Measurements from ENCODE around the gene CBLB.

CBLB gene

DNA sequence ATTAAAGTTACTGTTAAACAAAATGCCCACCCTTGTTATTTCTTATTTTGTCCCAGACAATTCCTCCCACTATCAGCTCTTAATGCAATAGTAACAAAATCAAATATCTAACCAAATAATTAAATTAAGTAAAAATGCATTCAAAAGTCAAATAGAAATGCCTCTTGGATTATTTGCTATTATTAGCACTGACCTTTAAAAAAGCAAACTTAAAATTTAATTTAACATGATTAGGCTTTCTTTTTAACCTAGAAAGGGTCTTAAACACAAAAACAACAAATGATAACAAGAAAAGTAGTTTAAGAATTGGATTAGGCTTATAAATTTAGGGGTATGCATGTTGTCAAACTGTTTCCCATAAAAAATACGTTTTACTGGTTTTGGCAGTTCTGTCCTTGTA lies 159.8 kb downstream of the CBLB start:
- Histone ChIP-seq H3K4me3 (ENCODE audit: low read length) (no peak overlapping the region), H4K20me1 (ENCODE audit: insufficient read depth, low read length) (no peaks in the 10 kb centered on the region), H3K27me3 (ENCODE audit: low read depth, low read length) (no peaks in the 10 kb centered on the region), H3K79me2 (ENCODE audit: low read length) (no peaks in the 10 kb centered on the region), H3K27ac (ENCODE audit: low read length) (no peak overlapping the region), H3K9ac (ENCODE audit: low read length) (no peak overlapping the region), H3K36me3 (replicated peaks; ENCODE audit: low read depth, low read length) (no peaks in the 10 kb centered on the region), H3K9me3 (ENCODE audit: insufficient read depth, low read length) (no peaks in the 10 kb centered on the region), H2AFZ (ENCODE audit: low read depth, low read length) (no peak overlapping the region), H3K4me1 (ENCODE audit: low read length) (no peaks in the 10 kb centered on the region), H3K4me2 (ENCODE audit: low read length) (no peak overlapping the region)
- TF ChIP-seq EZH2phosphoT487 (IDR thresholded peaks at IDR 0.05; ENCODE audit: low read depth), result no peak
- TF ChIP-seq, protein P1, sequence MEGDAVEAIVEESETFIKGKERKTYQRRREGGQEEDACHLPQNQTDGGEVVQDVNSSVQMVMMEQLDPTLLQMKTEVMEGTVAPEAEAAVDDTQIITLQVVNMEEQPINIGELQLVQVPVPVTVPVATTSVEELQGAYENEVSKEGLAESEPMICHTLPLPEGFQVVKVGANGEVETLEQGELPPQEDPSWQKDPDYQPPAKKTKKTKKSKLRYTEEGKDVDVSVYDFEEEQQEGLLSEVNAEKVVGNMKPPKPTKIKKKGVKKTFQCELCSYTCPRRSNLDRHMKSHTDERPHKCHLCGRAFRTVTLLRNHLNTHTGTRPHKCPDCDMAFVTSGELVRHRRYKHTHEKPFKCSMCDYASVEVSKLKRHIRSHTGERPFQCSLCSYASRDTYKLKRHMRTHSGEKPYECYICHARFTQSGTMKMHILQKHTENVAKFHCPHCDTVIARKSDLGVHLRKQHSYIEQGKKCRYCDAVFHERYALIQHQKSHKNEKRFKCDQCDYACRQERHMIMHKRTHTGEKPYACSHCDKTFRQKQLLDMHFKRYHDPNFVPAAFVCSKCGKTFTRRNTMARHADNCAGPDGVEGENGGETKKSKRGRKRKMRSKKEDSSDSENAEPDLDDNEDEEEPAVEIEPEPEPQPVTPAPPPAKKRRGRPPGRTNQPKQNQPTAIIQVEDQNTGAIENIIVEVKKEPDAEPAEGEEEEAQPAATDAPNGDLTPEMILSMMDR (IDR thresholded peaks at IDR 0.05; ENCODE audit: low read depth, low read length), result no peak

- no peak for TF ChIP-seq EZH2phosphoT487 (IDR thresholded peaks at IDR 0.05; ENCODE audit: low read depth)
- TF ChIP-seq, protein P1 (IDR thresholded peaks at IDR 0.05; ENCODE audit: low read depth, low read length), result no peak
- peaks cover under 1% of the 10 kb centered on the region for H3K36me3 ChIP-seq (replicated peaks; ENCODE audit: low read depth, low read length)
- H2AFZ ChIP-seq (ENCODE audit: low read depth, low read length), result no peak overlapping the region
- H3K4me2 ChIP-seq (ENCODE audit: low read length), result no peak overlapping the region
- no peaks in the 10 kb centered on the region for H3K27me3 ChIP-seq (ENCODE audit: low read depth, low read length)
- H3K79me2 ChIP-seq (ENCODE audit: low read length), result no peaks in the 10 kb centered on the region
- no peaks in the 10 kb centered on the region for H3K4me1 ChIP-seq (ENCODE audit: low read length)
- H3K9ac ChIP-seq (ENCODE audit: low read length), result no peak overlapping the region
- no peak overlapping the region for H3K27ac ChIP-seq (ENCODE audit: low read length)
- no peaks in the 10 kb centered on the region for H4K20me1 ChIP-seq (ENCODE audit: insufficient read depth, low read length)
- no peak overlapping the region for H3K4me3 ChIP-seq (ENCODE audit: low read length)
- no peaks in the 10 kb centered on the region for H3K9me3 ChIP-seq (ENCODE audit: insufficient read depth, low read length)
These were observed 161.8 kb downstream of the CBLB start for GRCh38 chr3:105707009-105707408.

DNA sequence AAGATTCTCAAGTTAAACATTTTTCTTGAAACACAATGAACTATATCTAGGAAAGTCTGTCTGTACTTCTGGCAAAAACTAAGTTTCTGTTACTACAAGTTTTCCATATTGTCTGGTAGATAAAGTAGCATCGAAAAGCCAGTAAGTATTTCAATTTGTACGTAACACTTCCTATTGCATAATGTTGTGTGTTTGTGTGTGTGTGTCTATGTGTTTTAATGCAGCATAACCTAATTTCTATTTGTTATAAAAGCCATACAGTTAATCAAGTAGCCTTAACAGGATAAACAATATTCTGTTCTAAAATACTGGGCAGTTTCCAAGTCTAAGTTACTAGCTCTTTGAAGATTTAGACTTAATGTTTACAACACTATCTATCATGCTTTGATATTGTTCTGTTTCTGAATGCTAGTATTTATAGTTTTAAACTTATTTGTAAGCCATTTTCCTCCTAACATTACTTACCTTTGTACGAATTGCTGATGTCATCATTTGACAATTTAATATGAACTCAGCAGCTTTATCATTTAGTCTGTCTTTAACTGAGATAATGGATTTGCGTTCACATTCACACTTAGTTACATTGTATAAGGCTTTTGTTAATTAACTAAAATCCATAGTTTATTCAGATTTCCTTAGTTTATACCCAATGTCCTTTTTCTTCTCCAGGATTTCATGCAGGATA lies 163.9 kb downstream of the CBLB start:
- no peaks in the 10 kb centered on the region for H3K9me3 ChIP-seq (ENCODE audit: insufficient read depth, low read length)
- H3K4me3 ChIP-seq (ENCODE audit: low read length), result no peak overlapping the region
- H3K79me2 ChIP-seq (ENCODE audit: low read length), result no peaks in the 10 kb centered on the region
- TF ChIP-seq, protein P1 (IDR thresholded peaks at IDR 0.05; ENCODE audit: low read depth, low read length), result no peak
- no peak for TF ChIP-seq EZH2phosphoT487 (IDR thresholded peaks at IDR 0.05; ENCODE audit: low read depth)
- H3K4me1 ChIP-seq (ENCODE audit: low read length), result no peaks in the 10 kb centered on the region
- H3K9ac ChIP-seq (ENCODE audit: low read length), result no peak overlapping the region
- no peaks in the 10 kb centered on the region for H3K27me3 ChIP-seq (ENCODE audit: low read depth, low read length)
- no peak overlapping the region for H3K4me2 ChIP-seq (ENCODE audit: low read length)
- H3K36me3 ChIP-seq (replicated peaks; ENCODE audit: low read depth, low read length), result peaks cover 3% of the 10 kb centered on the region
- H4K20me1 ChIP-seq (ENCODE audit: insufficient read depth, low read length), result no peaks in the 10 kb centered on the region
- no peak overlapping the region for H3K27ac ChIP-seq (ENCODE audit: low read length)
- no peak overlapping the region for H2AFZ ChIP-seq (ENCODE audit: low read depth, low read length)

DNA sequence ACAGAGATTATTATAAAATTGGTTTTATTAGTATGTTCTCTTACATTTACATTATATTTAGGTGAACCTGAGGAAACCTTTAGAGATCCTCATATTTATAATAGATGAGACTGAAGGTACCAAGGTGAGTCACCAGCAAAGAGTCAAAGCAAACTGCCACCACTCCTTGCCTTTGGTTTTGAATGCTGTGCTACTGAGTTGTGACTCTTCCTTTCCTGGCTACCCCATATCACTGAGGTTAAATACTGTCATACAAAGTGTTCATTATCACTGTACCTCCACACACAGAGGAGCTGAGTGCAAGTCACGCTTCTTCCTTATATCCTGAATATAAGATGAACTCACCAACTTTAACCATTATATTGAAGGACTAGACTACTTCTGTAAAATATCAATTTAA lies 168.2 kb downstream of the CBLB start:
- Histone ChIP-seq H3K27me3 (ENCODE audit: low read depth, low read length) (no peaks in the 10 kb centered on the region), H3K4me3 (ENCODE audit: low read length) (no peak overlapping the region), H2AFZ (ENCODE audit: low read depth, low read length) (no peak overlapping the region), H4K20me1 (ENCODE audit: insufficient read depth, low read length) (no peaks in the 10 kb centered on the region), H3K9me3 (ENCODE audit: insufficient read depth, low read length) (no peaks in the 10 kb centered on the region), H3K9ac (ENCODE audit: low read length) (no peak overlapping the region), H3K27ac (ENCODE audit: low read length) (no peak overlapping the region), H3K36me3 (replicated peaks; ENCODE audit: low read depth, low read length) (peaks cover 3% of the 10 kb centered on the region), H3K4me1 (ENCODE audit: low read length) (no peaks in the 10 kb centered on the region), H3K79me2 (ENCODE audit: low read length) (no peaks in the 10 kb centered on the region), H3K4me2 (ENCODE audit: low read length) (no peak overlapping the region)
- no peak for TF ChIP-seq EZH2phosphoT487 (IDR thresholded peaks at IDR 0.05; ENCODE audit: low read depth)
- TF ChIP-seq, protein P1 (IDR thresholded peaks at IDR 0.05; ENCODE audit: low read depth, low read length), result no peak

Measured in OCI-LY3 (cell line).